ENCODE measurements around the gene CMSS1. TPM values are rescaled to one million over a fixed set of nuclear protein-coding genes. Genes with fewer than 3 reads are reported as not detected.

The CMSS1 gene
- total RNA-seq, 1 experiment from 2014 or later: 64.1 TPM

DNA sequence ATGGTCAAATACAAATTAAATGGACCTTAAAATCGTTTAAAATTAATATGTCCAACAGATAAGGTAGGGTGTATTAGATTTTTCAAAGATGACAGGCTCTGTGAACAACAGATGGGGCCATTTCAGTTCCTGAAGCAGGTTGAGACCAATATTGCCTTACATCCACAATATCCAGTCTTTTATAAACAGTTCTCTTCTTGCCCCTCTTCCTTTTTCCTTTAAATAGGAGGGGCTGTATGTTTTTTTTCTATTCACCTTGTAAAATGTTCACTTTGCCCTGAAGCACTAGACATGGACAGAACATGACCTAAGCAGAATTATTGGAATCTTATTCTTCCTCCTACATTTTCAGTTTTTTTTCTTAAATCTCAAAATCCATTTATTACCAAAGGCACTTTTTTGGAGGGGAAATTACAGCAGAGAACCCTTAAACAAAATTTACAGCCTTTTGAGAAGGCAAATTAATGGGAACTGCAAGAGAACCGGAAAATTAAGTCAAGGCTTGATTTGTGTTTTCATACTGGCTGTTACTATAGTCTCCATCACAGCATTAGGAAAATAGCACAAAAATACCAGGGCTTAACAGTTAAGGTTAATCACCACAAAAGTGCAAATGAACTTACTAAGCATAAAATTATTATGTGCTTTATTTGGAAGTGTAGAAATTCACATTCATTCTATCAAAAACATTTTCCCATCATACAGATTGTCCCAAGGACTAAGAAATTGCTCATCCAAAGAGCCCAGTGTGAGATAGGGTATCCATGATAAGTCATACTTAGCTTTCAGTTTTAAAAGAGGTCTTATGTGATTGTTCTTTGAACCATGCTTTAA is 55.8 kb downstream of the CMSS1 start:
- Histone ChIP-seq H3K36me3 (ENCODE audit: control insufficient read depth in 1 of 2, insufficient read depth in 2 of 2, low read length in 2 of 2) (no peaks in the 10 kb centered on the region), H3K9me3 (ENCODE audit: control insufficient read depth in 1 of 2, insufficient read depth in 1 of 2, low read depth in 1 of 2, low read length in 2 of 2) (no peaks in the 10 kb centered on the region), H2AFZ (ENCODE audit: low read depth, low read length, poor library complexity, severe bottlenecking) (no peak overlapping the region), H3K9me2 (ENCODE audit: insufficient read depth) (no peaks in the 10 kb centered on the region), H3K4me2 (ENCODE audit: low read length) (no peak overlapping the region), H3K9ac (ENCODE audit: low read length) (no peak overlapping the region), H3K4me3 (replicated peaks in 1 of 2; ENCODE audit: low read depth in 1 of 2, low read length in 2 of 2) (no peak overlapping the region), H3K27ac (ENCODE audit: low read depth, low read length) (no peak overlapping the region), H3K27me3 (ENCODE audit: insufficient read depth, low read length) (no peaks in the 10 kb centered on the region), H3K79me2 (ENCODE audit: insufficient read depth, low read length) (peaks cover 12% of the 10 kb centered on the region; the same call in 1 of the 2 replicates), H3K4me1 (ENCODE audit: control insufficient read depth in 1 of 2, insufficient read depth in 2 of 2, low read length in 2 of 2) (peaks cover 0 to 13% of the 10 kb centered on the region in 2 experiments; a peak in 2 of 4 replicates), H4K20me1 (ENCODE audit: insufficient read depth) (no peaks in the 10 kb centered on the region)
- ChIA-PET POLR2A (no interaction called here), CTCF (no interaction called here), RAD21 (ENCODE audit: low non-redundant PET in 1 of 2, low total read pairs in 2 of 2, uncharacterized antibody in 2 of 2, unreplicated experiment in 2 of 2) (no interaction called here)
- TF ChIP-seq TCF7L2 (IDR thresholded peaks at IDR 0.05; ENCODE audit: borderline replicate concordance, extremely low read depth, insufficient read depth, insufficient read length) (no peak), SRF (IDR thresholded peaks at IDR 0.05; ENCODE audit: low read depth) (no peak), RAD21 (IDR thresholded peaks at IDR 0.05; ENCODE audit: low read depth) (no peak), FOSL1 (IDR thresholded peaks at IDR 0.05; ENCODE audit: low read depth) (no peak), SIN3A (IDR thresholded peaks at IDR 0.05; ENCODE audit: low read depth) (no peak), JUND (IDR thresholded peaks at IDR 0.05) (no peak), CBX3 (IDR thresholded peaks at IDR 0.05; ENCODE audit: low read depth) (no peak), ZFX (IDR thresholded peaks at IDR 0.05) (no peak), EGR1 (IDR thresholded peaks at IDR 0.05; ENCODE audit: low read depth) (no peak), EZH2phosphoT487 (IDR thresholded peaks at IDR 0.05; ENCODE audit: borderline replicate concordance) (no peak), ELF1 (IDR thresholded peaks at IDR 0.05; ENCODE audit: borderline replicate concordance, low read depth) (no peak), YY1 (IDR thresholded peaks at IDR 0.05; ENCODE audit: extremely low read depth, insufficient replicate concordance, low read depth, low read length) (no peak)
- TF ChIP-seq, protein P1, sequence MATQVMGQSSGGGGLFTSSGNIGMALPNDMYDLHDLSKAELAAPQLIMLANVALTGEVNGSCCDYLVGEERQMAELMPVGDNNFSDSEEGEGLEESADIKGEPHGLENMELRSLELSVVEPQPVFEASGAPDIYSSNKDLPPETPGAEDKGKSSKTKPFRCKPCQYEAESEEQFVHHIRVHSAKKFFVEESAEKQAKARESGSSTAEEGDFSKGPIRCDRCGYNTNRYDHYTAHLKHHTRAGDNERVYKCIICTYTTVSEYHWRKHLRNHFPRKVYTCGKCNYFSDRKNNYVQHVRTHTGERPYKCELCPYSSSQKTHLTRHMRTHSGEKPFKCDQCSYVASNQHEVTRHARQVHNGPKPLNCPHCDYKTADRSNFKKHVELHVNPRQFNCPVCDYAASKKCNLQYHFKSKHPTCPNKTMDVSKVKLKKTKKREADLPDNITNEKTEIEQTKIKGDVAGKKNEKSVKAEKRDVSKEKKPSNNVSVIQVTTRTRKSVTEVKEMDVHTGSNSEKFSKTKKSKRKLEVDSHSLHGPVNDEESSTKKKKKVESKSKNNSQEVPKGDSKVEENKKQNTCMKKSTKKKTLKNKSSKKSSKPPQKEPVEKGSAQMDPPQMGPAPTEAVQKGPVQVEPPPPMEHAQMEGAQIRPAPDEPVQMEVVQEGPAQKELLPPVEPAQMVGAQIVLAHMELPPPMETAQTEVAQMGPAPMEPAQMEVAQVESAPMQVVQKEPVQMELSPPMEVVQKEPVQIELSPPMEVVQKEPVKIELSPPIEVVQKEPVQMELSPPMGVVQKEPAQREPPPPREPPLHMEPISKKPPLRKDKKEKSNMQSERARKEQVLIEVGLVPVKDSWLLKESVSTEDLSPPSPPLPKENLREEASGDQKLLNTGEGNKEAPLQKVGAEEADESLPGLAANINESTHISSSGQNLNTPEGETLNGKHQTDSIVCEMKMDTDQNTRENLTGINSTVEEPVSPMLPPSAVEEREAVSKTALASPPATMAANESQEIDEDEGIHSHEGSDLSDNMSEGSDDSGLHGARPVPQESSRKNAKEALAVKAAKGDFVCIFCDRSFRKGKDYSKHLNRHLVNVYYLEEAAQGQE (IDR thresholded peaks at IDR 0.05; ENCODE audit: low read depth): no peak
- TF ChIP-seq, protein P2, sequence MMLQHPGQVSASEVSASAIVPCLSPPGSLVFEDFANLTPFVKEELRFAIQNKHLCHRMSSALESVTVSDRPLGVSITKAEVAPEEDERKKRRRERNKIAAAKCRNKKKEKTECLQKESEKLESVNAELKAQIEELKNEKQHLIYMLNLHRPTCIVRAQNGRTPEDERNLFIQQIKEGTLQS (IDR thresholded peaks at IDR 0.05): no peak
- TF ChIP-seq, protein P3, sequence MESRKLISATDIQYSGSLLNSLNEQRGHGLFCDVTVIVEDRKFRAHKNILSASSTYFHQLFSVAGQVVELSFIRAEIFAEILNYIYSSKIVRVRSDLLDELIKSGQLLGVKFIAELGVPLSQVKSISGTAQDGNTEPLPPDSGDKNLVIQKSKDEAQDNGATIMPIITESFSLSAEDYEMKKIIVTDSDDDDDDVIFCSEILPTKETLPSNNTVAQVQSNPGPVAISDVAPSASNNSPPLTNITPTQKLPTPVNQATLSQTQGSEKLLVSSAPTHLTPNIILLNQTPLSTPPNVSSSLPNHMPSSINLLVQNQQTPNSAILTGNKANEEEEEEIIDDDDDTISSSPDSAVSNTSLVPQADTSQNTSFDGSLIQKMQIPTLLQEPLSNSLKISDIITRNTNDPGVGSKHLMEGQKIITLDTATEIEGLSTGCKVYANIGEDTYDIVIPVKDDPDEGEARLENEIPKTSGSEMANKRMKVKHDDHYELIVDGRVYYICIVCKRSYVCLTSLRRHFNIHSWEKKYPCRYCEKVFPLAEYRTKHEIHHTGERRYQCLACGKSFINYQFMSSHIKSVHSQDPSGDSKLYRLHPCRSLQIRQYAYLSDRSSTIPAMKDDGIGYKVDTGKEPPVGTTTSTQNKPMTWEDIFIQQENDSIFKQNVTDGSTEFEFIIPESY (IDR thresholded peaks at IDR 0.05; ENCODE audit: extremely low read depth, insufficient replicate concordance, low read length): no peak
- TF ChIP-seq, protein P4, sequence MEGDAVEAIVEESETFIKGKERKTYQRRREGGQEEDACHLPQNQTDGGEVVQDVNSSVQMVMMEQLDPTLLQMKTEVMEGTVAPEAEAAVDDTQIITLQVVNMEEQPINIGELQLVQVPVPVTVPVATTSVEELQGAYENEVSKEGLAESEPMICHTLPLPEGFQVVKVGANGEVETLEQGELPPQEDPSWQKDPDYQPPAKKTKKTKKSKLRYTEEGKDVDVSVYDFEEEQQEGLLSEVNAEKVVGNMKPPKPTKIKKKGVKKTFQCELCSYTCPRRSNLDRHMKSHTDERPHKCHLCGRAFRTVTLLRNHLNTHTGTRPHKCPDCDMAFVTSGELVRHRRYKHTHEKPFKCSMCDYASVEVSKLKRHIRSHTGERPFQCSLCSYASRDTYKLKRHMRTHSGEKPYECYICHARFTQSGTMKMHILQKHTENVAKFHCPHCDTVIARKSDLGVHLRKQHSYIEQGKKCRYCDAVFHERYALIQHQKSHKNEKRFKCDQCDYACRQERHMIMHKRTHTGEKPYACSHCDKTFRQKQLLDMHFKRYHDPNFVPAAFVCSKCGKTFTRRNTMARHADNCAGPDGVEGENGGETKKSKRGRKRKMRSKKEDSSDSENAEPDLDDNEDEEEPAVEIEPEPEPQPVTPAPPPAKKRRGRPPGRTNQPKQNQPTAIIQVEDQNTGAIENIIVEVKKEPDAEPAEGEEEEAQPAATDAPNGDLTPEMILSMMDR (IDR thresholded peaks at IDR 0.05 in 2 of 3, conservative IDR thresholded peaks at IDR 0.05 in 1 of 3; ENCODE audit: borderline replicate concordance in 1 of 3, insufficient read depth in 1 of 3, low read depth in 2 of 3, low read length in 2 of 3): no peak
- no peak for DNase-seq (ENCODE audit: low read depth, low spot score)
- intact Hi-C loops (cut with micrococcal nuclease): no loop called here
- ATAC-seq: no peak
- no TSS peak for BruUV-seq (replicated peaks)
